Keratinocyte (primary cell): ENCODE results near the gene SNRPD3. TPM values are rescaled to one million over a fixed set of nuclear protein-coding genes. Genes with fewer than 3 reads are reported as not detected.

Experiments
- DNase-seq: peaks from one replicate; pipeline ENCODE4 v3.0.0-alpha.2; 2011; ENCODE audit warnings: low read depth, missing footprints, low spot score
- FAIRE-seq: peaks from 2 replicates; lab custom pipeline; 2011; peaks lifted over from hg19 to GRCh38; lab: Jason Lieb, UNC
- H2AFZ ChIP-seq: 2 replicates; pipeline ENCODE4 v1.6.0; 2012; ENCODE audit warnings: low read length, control low read depth, inconsistent platforms; ENCODE audit not compliant: control insufficient read depth
- H3K27ac ChIP-seq: 2 replicates; pipeline ENCODE4 v1.5.1; 2011; ENCODE audit warnings: low read length; ENCODE audit not compliant: control insufficient read depth, insufficient read depth
- H3K27me3 ChIP-seq: 3 replicates; pipeline ENCODE4 v1.6.0; 2011; ENCODE audit warnings: low read length; ENCODE audit not compliant: control insufficient read depth, insufficient read depth; ENCODE audit errors: extremely low read depth
- H3K36me3 ChIP-seq, 2 experiments: 2 replicates in 1 of 2; 3 replicates in 1 of 2; pipeline ENCODE4 v1.5.1; 2011; ENCODE audit warnings: low read length in 2 of 2, mild to moderate bottlenecking in 1 of 2; ENCODE audit not compliant: control insufficient read depth in 2 of 2, insufficient read depth in 2 of 2; ENCODE audit errors: extremely low read depth in 1 of 2
- H3K4me1 ChIP-seq: 3 replicates; pipeline ENCODE4 v1.5.1; 2011; ENCODE audit warnings: low read length; ENCODE audit not compliant: control insufficient read depth, insufficient read depth; ENCODE audit errors: extremely low read depth
- H3K4me2 ChIP-seq: 3 replicates; pipeline ENCODE4 v1.6.0; 2011; ENCODE audit warnings: low read depth, low read length; ENCODE audit not compliant: control insufficient read depth, insufficient read depth; ENCODE audit errors: extremely low read depth
- H3K4me3 ChIP-seq, 3 experiments: fragments of 200-600 bp in 1 of 3; sonication (generic) in 1 of 3; 2 replicates in 2 of 3; 3 replicates in 1 of 3; pipeline ENCODE4 v1.5.1; 2011 to 2016; ENCODE audit warnings: low read length in 3 of 3, mild to moderate bottlenecking in 3 of 3, control low read depth in 2 of 3, inconsistent platforms in 1 of 3, low read depth in 1 of 3, mixed read lengths in 1 of 3, mixed run types in 1 of 3, moderate library complexity in 1 of 3; ENCODE audit not compliant: control insufficient read depth in 2 of 3, insufficient read depth in 2 of 3; ENCODE audit errors: extremely low read depth in 1 of 3
- H3K79me2 ChIP-seq: 2 replicates; pipeline ENCODE4 v1.6.0; 2012; ENCODE audit warnings: low read length; ENCODE audit not compliant: control insufficient read depth, insufficient read depth
- H3K9ac ChIP-seq: 3 replicates; pipeline ENCODE4 v1.6.0; 2011; ENCODE audit warnings: low read length; ENCODE audit not compliant: control insufficient read depth, insufficient read depth; ENCODE audit errors: extremely low read depth
- H3K9me1 ChIP-seq: 3 replicates; pipeline ENCODE4 v1.6.0; 2011; ENCODE audit warnings: low read length; ENCODE audit not compliant: control insufficient read depth, insufficient read depth; ENCODE audit errors: extremely low read depth
- H3K9me3 ChIP-seq: 2 replicates; pipeline ENCODE4 v1.5.1; 2012; ENCODE audit warnings: low read depth, low read length; ENCODE audit not compliant: control insufficient read depth
- H4K20me1 ChIP-seq: 3 replicates; pipeline ENCODE4 v1.6.0; 2011; ENCODE audit warnings: low read length; ENCODE audit not compliant: control insufficient read depth, insufficient read depth; ENCODE audit errors: extremely low read depth
- EZH2 ChIP-seq: IDR thresholded peaks from one replicate; pipeline ENCODE4 v1.6.1; 2012; ENCODE audit warnings: inconsistent platforms, mild to moderate bottlenecking, low read length, moderate library complexity
- dilution Hi-C: fragments of 300-500 bp; cut with MboI; formaldehyde crosslinking; loops from one replicate; pipeline ENCODE4 v1.7.0; 2020; ENCODE audit warnings: low sequenced_read_pairs; ENCODE audit not compliant: extremely low pct_ligation_motif_present
- polyA plus RNA-seq, 5 experiments: library from polyadenylated mRNA; depleted of rRNA in 3 of 5; stranded (reverse) in 3 of 5; stranded (forward) in 1 of 5; unstranded in 1 of 5; fragments of >200 nt; gene quantifications; 1 replicate in 1 of 5; 2 replicates in 3 of 5; 3 replicates in 1 of 5; pipeline versions ENCODE4 v1.2.1 to v1.2.3, GENCODE V29; 2011 to 2012; ENCODE audit warnings: missing spikeins in 2 of 5, low read depth in 1 of 5, low replicate concordance in 1 of 5
- TF ChIP-seq, protein P1 (sequence below), 3 experiments: IDR thresholded peaks in 1 of 3; conservative IDR thresholded peaks in 1 of 3; optimal IDR thresholded peaks in 1 of 3; 2 replicates in 2 of 3; 3 replicates in 1 of 3; pipeline versions ENCODE3 to v1.5.1; 2011; ENCODE audit warnings: low read length in 3 of 3, mild to moderate bottlenecking in 3 of 3, moderate library complexity in 2 of 3, control low read depth in 1 of 3, inconsistent platforms in 1 of 3; ENCODE audit not compliant: insufficient read depth in 2 of 3; ENCODE audit errors: extremely low read depth in 1 of 3

Gene SNRPD3
- polyA plus RNA-seq, 1 donor (not counting 4 experiments of a cell fraction or from before 2014, with no cell fraction given), result 135 TPM

- Histone ChIP-seq H3K9ac (peak overlapping the region; percentile 99), H3K9me3 (no peaks in the 10 kb centered on the region), H3K4me3 (peak overlapping the region; percentile 69 to 84 (median 80)), H3K27ac (peak overlapping the region; percentile 66), H3K9me1 (peaks cover 7% of the 10 kb centered on the region), H3K27me3 (no peaks in the 10 kb centered on the region), H3K79me2 (peaks cover 82% of the 10 kb centered on the region), H3K4me2 (peak overlapping the region; percentile 99), H3K4me1 (peaks cover 24% of the 10 kb centered on the region), H4K20me1 (no peaks in the 10 kb centered on the region), H3K36me3 (peaks cover 5 to 25% of the 10 kb centered on the region in 2 experiments), H2AFZ (peak overlapping the region; percentile 57)
- DNase-seq (no peak), FAIRE-seq (peak; percentile 9)
- dilution Hi-C loops, result no loop called here
- no peak for TF ChIP-seq EZH2
- TF ChIP-seq, protein P1, sequence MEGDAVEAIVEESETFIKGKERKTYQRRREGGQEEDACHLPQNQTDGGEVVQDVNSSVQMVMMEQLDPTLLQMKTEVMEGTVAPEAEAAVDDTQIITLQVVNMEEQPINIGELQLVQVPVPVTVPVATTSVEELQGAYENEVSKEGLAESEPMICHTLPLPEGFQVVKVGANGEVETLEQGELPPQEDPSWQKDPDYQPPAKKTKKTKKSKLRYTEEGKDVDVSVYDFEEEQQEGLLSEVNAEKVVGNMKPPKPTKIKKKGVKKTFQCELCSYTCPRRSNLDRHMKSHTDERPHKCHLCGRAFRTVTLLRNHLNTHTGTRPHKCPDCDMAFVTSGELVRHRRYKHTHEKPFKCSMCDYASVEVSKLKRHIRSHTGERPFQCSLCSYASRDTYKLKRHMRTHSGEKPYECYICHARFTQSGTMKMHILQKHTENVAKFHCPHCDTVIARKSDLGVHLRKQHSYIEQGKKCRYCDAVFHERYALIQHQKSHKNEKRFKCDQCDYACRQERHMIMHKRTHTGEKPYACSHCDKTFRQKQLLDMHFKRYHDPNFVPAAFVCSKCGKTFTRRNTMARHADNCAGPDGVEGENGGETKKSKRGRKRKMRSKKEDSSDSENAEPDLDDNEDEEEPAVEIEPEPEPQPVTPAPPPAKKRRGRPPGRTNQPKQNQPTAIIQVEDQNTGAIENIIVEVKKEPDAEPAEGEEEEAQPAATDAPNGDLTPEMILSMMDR (optimal IDR thresholded peaks at IDR 0.05 in 1 of 3, IDR thresholded peaks at IDR 0.05 in 1 of 3, conservative IDR thresholded peaks at IDR 0.05 in 1 of 3; ENCODE audit: extremely low read depth in 1 of 3, insufficient read depth in 2 of 3, low read length in 3 of 3), result no peak
Observed at GRCh38 chr22:24553597-24554312, 2.0 kb upstream of the SNRPD3 start.

DNA sequence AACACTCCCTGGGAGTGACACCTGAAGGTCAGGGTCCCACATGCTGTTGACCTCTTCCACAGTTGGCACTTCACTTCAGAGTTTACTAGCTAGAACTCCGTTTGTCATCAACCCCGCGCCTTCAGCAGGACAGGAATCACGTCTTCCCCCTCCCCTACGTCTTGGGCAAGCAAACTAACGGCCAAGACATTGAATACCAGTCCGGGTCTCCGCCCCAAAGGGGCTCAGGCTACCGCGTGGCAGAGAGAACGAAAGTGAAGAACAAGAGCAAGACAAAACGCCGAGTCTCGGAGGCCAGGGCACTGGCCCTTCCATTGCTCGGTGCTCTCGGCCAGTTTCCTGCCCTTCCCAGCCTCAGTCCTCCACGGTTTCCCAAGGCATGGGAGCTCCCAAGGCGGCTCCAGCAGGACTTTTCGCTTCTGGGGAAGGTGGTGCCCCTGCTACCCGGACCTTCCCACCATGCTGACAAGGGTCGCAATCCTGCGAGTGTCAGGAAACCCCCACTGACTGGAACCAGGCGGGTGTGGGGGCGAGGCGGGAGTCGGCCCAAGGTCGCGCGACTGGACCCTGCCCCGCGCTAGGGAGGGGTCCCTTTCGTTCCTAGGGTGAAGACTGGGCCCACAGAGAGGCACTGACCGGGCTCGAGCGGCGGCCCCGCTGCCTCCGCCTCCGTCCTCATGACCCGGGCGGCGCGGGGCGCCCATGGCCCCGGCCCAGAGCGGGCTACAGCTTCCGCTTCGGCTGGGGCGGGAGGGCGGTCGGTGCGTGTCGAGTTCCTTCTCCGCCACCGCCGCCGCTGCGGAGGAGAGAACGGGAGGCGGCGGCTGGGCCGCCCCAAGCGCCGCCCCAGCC is 1.3 kb upstream of the SNRPD3 start, which contains the start of gene GUCD1:
GUCD1 (minus strand) TSS at position 826 of the 852 bp plus-strand sequence; CDS start at position 679, 147 bp downstream.
- Histone ChIP-seq H3K4me2 (peak within 1 kb of the TSS; percentile 99), H3K36me3 (peaks cover 13 to 29% of the 10 kb centered on the region in 2 experiments), H3K79me2 (peaks cover 83% of the 10 kb centered on the region), H3K9me1 (peaks cover 7% of the 10 kb centered on the region), H3K27me3 (no peaks in the 10 kb centered on the region), H3K4me3 (peak within 1 kb of the TSS; percentile 69 to 99 (median 87)), H3K9me3 (no peaks in the 10 kb centered on the region), H2AFZ (peak within 1 kb of the TSS; percentile 98), H4K20me1 (no peaks in the 10 kb centered on the region), H3K4me1 (peaks cover 24% of the 10 kb centered on the region), H3K27ac (peak within 1 kb of the TSS; percentile 98), H3K9ac (peak within 1 kb of the TSS; percentile 99)
- dilution Hi-C loops, result no loop called here
- TF ChIP-seq EZH2, result no peak
- TF ChIP-seq, protein P1 (optimal IDR thresholded peaks at IDR 0.05 in 1 of 3, IDR thresholded peaks at IDR 0.05 in 1 of 3, conservative IDR thresholded peaks at IDR 0.05 in 1 of 3; ENCODE audit: extremely low read depth in 1 of 3, insufficient read depth in 2 of 3, low read length in 3 of 3), result no peak
- FAIRE-seq (peak; percentile 23), DNase-seq (no peak)
